Skeletal muscle tissue (tissue), 4 donors: ENCODE measurements around the gene FBXO36. TPM values are rescaled to one million over a fixed set of nuclear protein-coding genes. Genes with fewer than 3 reads are reported as not detected.

Experiments used
- H3K27ac ChIP-seq: one replicate; pipeline ENCODE4 v1.7.0; 2013; ENCODE audit warnings: mild to moderate bottlenecking, low read depth, low read length, inconsistent platforms
- H3K27me3 ChIP-seq, 3 donors: one replicate each; pipeline ENCODE4 v1.7.0; 2013; ENCODE audit warnings: low read length in 3 of 3; ENCODE audit not compliant: control insufficient read depth in 3 of 3, insufficient read depth in 3 of 3
- H3K36me3 ChIP-seq, 3 donors: one replicate each; pipeline ENCODE4 v1.7.0; 2013; ENCODE audit warnings: low read length in 3 of 3; ENCODE audit not compliant: control insufficient read depth in 3 of 3, insufficient read depth in 3 of 3
- H3K4me1 ChIP-seq, 3 donors: one replicate each; pipeline ENCODE4 v1.7.0; 2013; ENCODE audit warnings: low read length in 3 of 3, mild to moderate bottlenecking in 3 of 3; ENCODE audit not compliant: control insufficient read depth in 3 of 3, insufficient read depth in 3 of 3
- H3K4me3 ChIP-seq, 3 donors: one replicate each; pipeline ENCODE4 v1.7.0; 2013; ENCODE audit warnings: low read length in 3 of 3
- H3K9ac ChIP-seq, 3 donors: one replicate each; pipeline ENCODE4 v1.7.0; 2013; ENCODE audit warnings: low read length in 3 of 3, mild to moderate bottlenecking in 3 of 3, moderate library complexity in 2 of 3, low read depth in 1 of 3
- H3K9me3 ChIP-seq, 3 donors: one replicate each; pipeline ENCODE4 v1.7.0; 2013; ENCODE audit warnings: low read length in 3 of 3; ENCODE audit not compliant: control insufficient read depth in 3 of 3
- total RNA-seq: library from RNA; depleted of rRNA; stranded (reverse); fragments of >200 nt; gene quantifications from one replicate; pipeline ENCODE4 v1.2.3, GENCODE V29; 2014
- donor health status: Osteomylitis.

Gene FBXO36
- total RNA-seq, 1 donor from 2014 or later, result 2.1 TPM

DNA sequence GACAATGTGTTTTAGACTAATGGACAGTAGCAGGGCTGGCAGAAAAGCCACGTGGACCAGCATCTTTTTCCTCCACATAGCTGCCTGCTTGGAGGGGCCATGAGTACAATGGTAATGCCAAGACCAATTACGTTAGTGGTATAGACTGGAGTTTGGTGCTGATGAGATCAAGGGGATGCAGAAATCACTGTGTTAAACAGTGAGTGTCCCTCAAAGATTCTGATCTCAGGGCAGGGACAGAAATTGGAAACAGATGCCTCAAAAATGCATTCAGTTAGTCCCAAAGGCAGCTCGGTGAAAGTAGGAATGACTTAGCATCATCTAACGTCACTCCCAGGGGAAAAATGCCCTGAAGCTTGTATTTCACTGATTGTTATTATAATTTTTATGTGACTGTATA, 74.0 kb downstream of the FBXO36 start:
- Histone ChIP-seq H3K9ac (no peak overlapping the region), H3K27ac (no peak overlapping the region), H3K4me1 (no peaks in the 10 kb centered on the region), H3K4me3 (no peak overlapping the region), H3K27me3 (no peaks in the 10 kb centered on the region), H3K9me3 (no peaks in the 10 kb centered on the region), H3K36me3 (no peaks in the 10 kb centered on the region)

DNA sequence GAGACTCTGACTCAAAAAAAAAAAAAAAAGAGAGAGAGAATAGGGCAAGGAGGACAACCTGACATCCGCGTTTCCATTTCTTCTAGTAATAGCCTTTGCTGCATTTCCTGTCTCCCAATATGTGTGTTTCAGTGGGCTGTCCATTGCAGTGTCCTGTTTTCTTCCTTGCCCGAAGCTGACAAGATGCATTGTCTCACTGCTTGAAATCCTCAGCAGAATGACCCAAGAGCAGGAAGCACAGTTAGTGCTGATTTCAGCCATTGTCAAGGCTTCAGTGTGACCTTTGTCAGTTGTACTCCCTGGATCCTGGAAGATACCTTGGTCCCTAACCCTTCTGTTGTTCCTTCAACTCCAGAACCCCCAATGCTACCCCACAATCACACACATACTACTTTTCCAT, 75.3 kb downstream of the FBXO36 start:
- Histone ChIP-seq H3K27me3 (no peaks in the 10 kb centered on the region), H3K9me3 (no peaks in the 10 kb centered on the region), H3K4me3 (no peak overlapping the region), H3K9ac (no peak overlapping the region), H3K36me3 (no peaks in the 10 kb centered on the region), H3K4me1 (no peaks in the 10 kb centered on the region), H3K27ac (no peak overlapping the region)

DNA sequence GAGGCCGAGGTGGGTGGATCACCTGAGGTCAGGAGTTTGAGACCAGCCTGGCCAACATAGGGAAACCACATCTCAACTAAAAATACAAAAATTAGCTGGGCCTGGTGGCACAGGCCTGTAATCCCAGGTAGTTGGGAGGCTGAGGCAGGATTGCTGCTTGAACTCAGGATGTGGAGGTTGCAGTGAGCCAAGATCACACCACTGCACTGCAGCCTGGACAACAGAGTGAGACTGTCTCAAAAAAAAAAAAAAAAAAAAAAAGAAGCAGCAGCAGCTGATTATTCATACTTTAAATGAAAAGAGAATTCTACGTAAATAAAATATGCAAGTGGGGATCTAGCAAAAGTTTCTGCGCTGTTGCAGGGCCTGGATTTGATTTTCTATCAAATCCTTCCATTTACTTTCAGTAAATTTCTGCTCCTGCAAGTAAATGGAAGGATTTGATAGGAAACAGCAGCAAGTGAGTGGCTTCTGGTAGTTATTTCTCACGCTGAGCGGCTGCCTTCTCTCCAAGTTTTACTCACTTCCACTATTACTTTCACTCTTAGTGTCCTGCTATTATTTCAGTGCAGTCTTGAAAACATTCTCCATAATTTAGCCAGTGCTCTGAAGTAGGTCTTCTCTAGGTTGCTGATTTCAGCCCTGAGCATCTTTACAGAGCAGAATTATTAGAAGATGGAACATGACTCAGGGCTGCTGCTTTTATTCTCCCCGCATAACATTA, 78.0 kb downstream of the FBXO36 start:
- Histone ChIP-seq H3K4me3 (no peak overlapping the region), H3K9me3 (no peaks in the 10 kb centered on the region), H3K27ac (no peak overlapping the region), H3K9ac (no peak overlapping the region), H3K27me3 (no peaks in the 10 kb centered on the region), H3K36me3 (no peaks in the 10 kb centered on the region), H3K4me1 (no peaks in the 10 kb centered on the region)

DNA sequence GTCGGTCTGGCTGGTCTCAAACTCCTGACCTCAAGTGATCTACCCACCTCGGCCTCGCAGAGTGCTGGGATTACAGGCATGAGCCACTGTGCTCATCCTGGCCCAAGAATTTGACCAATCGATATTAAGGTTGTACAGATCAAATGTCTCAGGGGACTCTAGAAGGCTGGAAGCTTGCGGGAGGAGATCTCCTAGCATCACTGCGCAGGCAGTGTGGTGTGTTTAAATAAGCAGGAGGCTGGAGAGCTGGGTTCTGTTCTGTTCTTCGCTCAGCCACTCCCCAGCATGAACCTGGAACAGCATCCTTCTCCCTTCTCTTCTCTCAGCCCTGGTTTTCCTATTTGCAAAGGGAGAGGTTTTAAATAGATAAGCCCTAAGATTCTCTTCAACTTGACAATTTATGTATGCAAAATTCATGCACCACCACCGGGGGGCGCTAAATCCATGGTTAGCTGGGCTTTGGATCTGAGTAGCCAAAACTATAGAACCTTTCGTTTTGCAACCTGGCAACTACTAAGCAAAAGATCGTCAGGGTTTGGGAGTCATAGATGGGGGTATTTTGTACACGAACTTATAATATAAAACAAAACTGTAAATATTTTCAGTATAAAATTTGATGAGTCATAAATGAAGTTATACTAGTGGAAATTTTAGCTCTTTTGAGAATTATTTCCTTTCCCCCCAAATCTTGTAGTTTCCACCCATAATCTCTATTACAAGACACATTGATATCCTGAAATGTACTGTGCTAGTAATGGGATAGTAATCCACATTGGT, 85.8 kb downstream of the FBXO36 start:
- H3K4me3 ChIP-seq, result peak overlapping the region in 2 of 3 donors; percentile 3
- H3K27me3 ChIP-seq, result no peaks in the 10 kb centered on the region
- H3K27ac ChIP-seq, result no peak overlapping the region
- peak overlapping the region in 1 of 3 donors; percentile 33 for H3K9ac ChIP-seq
- H3K36me3 ChIP-seq, result no peaks in the 10 kb centered on the region
- peaks cover 0 to 3% (median 0%) of the 10 kb centered on the region in 3 donors for H3K4me1 ChIP-seq
- H3K9me3 ChIP-seq, result no peaks in the 10 kb centered on the region

DNA sequence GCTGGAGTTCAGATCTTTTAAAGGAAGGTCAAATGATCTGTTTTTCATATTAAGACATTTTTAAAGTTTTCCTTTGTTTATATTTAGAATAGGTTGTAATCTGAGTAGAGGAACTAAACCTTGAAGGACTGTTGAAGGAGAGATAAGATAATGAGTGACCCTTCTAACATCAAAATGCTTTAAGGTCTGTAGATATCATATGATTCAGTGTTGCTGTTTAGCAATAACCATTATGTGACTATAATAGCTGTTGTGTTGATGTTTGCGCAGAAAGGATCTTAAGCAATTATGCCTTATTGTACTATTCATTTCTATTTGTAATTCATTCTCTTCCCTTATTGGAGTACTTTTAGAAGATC, 86.4 kb downstream of the FBXO36 start:
- H3K4me1 ChIP-seq, result peaks cover 0 to 3% (median 0%) of the 10 kb centered on the region in 3 donors
- peak overlapping the region in 1 of 3 donors; percentile 3 for H3K4me3 ChIP-seq

DNA sequence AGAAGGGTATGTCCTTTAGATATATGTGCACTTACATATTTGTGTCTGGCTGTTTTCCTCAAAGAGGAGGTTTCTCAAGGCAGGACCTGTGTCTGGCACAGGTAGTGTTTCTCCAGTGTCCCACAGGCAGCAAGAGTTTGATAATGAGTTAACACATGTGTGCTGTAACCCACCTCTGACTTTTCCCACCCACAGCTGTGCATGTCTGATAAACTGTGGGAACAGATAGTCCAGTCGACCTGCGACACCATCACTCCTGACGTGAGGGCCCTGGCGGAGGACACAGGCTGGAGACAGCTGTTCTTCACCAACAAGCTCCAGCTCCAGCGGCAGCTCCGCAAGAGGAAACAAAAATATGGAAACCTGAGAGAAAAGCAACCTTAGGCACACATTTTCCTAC, 88.2 kb downstream of the FBXO36 start:
- Histone ChIP-seq H3K27ac (no peak overlapping the region), H3K27me3 (no peaks in the 10 kb centered on the region), H3K36me3 (no peaks in the 10 kb centered on the region), H3K4me3 (no peak overlapping the region), H3K9me3 (no peaks in the 10 kb centered on the region), H3K9ac (no peak overlapping the region), H3K4me1 (peaks cover 0 to 3% (median 0%) of the 10 kb centered on the region in 3 donors)

More for the DNA sequence above, 86.4 kb downstream of the FBXO36 start:
- Histone ChIP-seq H3K9ac (no peak overlapping the region), H3K36me3 (no peaks in the 10 kb centered on the region), H3K27me3 (no peaks in the 10 kb centered on the region), H3K9me3 (no peaks in the 10 kb centered on the region), H3K27ac (no peak overlapping the region)

DNA sequence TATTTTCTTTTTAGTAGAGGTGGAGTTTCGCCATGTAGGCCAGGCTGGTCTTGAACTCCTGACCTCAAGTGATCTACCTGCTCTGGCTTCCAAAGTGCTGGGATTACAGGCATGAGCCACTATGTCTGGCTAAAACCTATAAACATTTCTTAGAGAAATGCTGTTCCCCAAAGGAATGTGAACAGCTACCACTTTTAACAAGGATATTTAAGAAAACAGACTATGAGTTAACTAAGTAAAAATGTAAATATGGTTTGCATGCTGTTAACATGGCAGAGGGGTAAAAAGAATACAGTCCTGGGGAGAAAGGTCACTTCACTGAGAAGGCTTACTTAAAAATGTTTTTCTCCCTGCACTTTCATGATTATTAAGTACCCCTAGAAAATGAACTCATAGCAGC, 89.3 kb downstream of the FBXO36 start:
- Histone ChIP-seq H3K36me3 (no peaks in the 10 kb centered on the region), H3K4me3 (no peak overlapping the region), H3K27ac (no peak overlapping the region), H3K9ac (no peak overlapping the region), H3K27me3 (no peaks in the 10 kb centered on the region), H3K9me3 (no peaks in the 10 kb centered on the region), H3K4me1 (peaks cover 0 to 3% (median 0%) of the 10 kb centered on the region in 3 donors)

DNA sequence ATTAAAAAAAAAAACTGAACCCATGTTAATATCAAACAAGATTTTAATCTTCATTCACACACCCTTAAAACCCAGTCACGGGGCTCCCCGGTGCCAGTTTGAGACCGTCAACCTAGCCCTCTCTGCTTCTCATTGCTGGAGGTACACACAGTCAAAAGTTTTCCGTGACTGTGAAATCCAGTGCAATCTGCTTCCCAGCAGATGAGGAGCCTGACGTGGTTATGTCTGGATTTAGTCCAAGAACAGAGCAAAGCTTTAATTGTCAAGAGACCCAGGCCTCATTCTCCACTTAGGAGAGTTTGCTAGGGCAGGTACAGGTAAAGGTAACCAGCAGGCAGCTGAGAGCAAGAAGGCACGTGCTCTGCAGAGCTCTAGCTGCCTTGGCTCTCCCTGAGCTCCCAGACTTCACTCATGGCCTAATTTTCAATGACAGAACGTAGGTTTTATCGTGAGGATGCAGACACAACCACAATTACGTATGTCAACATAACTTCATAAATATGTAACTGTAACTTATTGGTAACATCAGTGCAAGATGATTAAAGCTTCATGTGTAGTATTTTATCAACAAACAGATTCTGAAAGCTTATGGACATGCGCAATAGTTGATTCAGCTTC, 90.1 kb downstream of the FBXO36 start:
- Histone ChIP-seq H3K27me3 (no peaks in the 10 kb centered on the region), H3K9ac (no peak overlapping the region), H3K36me3 (no peaks in the 10 kb centered on the region), H3K9me3 (no peaks in the 10 kb centered on the region), H3K27ac (no peak overlapping the region), H3K4me3 (no peak overlapping the region), H3K4me1 (peaks cover 0 to 3% (median 0%) of the 10 kb centered on the region in 3 donors)

DNA sequence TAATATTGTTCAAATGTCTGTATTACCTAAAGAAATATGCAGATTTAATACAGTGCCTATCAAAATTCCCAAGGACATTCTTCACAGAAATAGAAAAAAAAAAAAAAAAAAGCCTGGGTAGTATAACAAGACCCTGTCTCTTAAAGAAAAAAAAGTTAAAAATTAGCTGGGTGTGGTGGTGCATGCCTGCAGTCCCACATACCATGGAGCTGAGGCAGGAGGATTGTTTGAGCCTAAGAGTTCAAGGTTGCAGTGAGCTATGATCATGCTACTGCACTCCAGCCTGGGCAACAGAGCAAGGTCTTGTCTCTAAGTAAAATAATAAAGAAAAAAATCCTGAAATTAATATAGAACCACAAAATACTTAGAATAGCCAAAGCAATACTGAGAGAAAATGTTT, 94.5 kb downstream of the FBXO36 start:
- no peak overlapping the region for H3K4me3 ChIP-seq
- H3K9me3 ChIP-seq, result no peaks in the 10 kb centered on the region
- no peak overlapping the region for H3K27ac ChIP-seq
- H3K27me3 ChIP-seq, result no peaks in the 10 kb centered on the region
- no peaks in the 10 kb centered on the region for H3K36me3 ChIP-seq
- H3K9ac ChIP-seq, result no peak overlapping the region
- H3K4me1 ChIP-seq, result no peaks in the 10 kb centered on the region

DNA sequence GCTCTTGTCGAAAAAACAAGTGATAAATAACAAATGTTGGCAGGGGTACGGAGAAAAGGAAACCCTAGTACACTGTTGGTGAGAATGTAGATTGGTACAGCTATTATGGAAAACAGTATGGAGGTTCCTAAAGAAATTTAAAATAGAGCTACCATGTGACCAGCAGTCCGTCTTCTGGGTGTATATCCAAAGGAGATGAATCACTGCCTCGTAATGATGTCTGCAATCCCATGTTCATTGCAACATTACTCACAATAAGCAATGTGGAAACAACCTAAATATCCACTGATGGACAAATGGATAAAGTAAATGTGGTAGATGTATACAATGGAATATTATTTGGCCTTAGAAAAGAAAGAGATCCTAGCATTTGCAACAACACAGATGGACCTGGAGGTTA, 95.8 kb downstream of the FBXO36 start:
- Histone ChIP-seq H3K9ac (no peak overlapping the region), H3K27ac (no peak overlapping the region), H3K27me3 (no peaks in the 10 kb centered on the region), H3K9me3 (no peaks in the 10 kb centered on the region), H3K36me3 (no peaks in the 10 kb centered on the region), H3K4me1 (no peaks in the 10 kb centered on the region), H3K4me3 (no peak overlapping the region)
